H9 (cell line): ENCODE measurements around the gene ERF. TPM values are rescaled to one million over a fixed set of nuclear protein-coding genes. Genes with fewer than 3 reads are reported as not detected.
A peak's percentile ranks its signal among the peaks of the same experiment; 100 is the strongest.

Experiments
- DNase-seq: peaks from one replicate; pipeline ENCODE4 v3.0.0-alpha.2; 2017
- H2AFZ ChIP-seq: one replicate; pipeline ENCODE4 v1.6.1; 2013; ENCODE audit warnings: mild to moderate bottlenecking, low read length, control low read depth, moderate library complexity
- H2AK5ac ChIP-seq: 2 replicates; pipeline ENCODE4 v1.6.1; 2013; ENCODE audit warnings: low read length, control low read depth, mixed read lengths; ENCODE audit not compliant: insufficient read length
- H2BK120ac ChIP-seq: one replicate; pipeline ENCODE4 v1.6.1; 2013; ENCODE audit warnings: low read depth, mild to moderate bottlenecking, low read length, control low read depth, inconsistent platforms; ENCODE audit not compliant: poor library complexity, severe bottlenecking
- H2BK12ac ChIP-seq: 2 replicates; pipeline ENCODE4 v1.6.1; 2013; ENCODE audit warnings: low read length, control low read depth, mixed read lengths, low read depth; ENCODE audit not compliant: insufficient read length
- H2BK15ac ChIP-seq: 2 replicates; pipeline ENCODE4 v1.6.1; 2013; ENCODE audit warnings: low read depth, low read length, control low read depth
- H2BK20ac ChIP-seq: one replicate; pipeline ENCODE4 v1.6.1; 2013; ENCODE audit warnings: low read depth, mild to moderate bottlenecking, low read length, control low read depth, inconsistent platforms; ENCODE audit not compliant: poor library complexity, severe bottlenecking
- H2BK5ac ChIP-seq: 2 replicates; pipeline ENCODE4 v1.6.1; 2013; ENCODE audit warnings: low read length, control low read depth, mixed read lengths; ENCODE audit not compliant: insufficient read length
- H3K14ac ChIP-seq: 2 replicates; pipeline ENCODE4 v1.6.1; 2013; ENCODE audit warnings: low read length, control low read depth; ENCODE audit not compliant: insufficient read depth
- H3K18ac ChIP-seq: 2 replicates; pipeline ENCODE4 v1.6.1; 2013; ENCODE audit warnings: low read depth, mild to moderate bottlenecking, mixed read lengths, low read length, control low read depth; ENCODE audit not compliant: insufficient read length
- H3K23ac ChIP-seq: 2 replicates; pipeline ENCODE4 v1.6.1; 2013; ENCODE audit warnings: low read length, control low read depth, mixed read lengths, low read depth; ENCODE audit not compliant: insufficient read length
- H3K23me2 ChIP-seq: 2 replicates; pipeline ENCODE4 v1.6.1; 2013; ENCODE audit warnings: low read depth, mild to moderate bottlenecking, mixed read lengths, low read length, control low read depth; ENCODE audit not compliant: insufficient read length, poor library complexity, severe bottlenecking
- H3K27ac ChIP-seq: 2 replicates; pipeline ENCODE4 v1.5.1; 2013; ENCODE audit warnings: low read length, control low read depth, mixed read lengths, low read depth; ENCODE audit not compliant: insufficient read length
- H3K27me3 ChIP-seq: 2 replicates; pipeline ENCODE4 v1.6.1; 2013; ENCODE audit warnings: low read length, control low read depth, inconsistent platforms; ENCODE audit not compliant: insufficient read depth
- H3K4ac ChIP-seq: 2 replicates; pipeline ENCODE4 v1.6.1; 2013; ENCODE audit warnings: low read depth, mild to moderate bottlenecking, control low read depth, inconsistent platforms, low read length, moderate library complexity
- H3K4me1 ChIP-seq: 2 replicates; pipeline ENCODE4 v1.6.1; 2013; ENCODE audit warnings: low read length, control low read depth, inconsistent platforms; ENCODE audit not compliant: insufficient read depth
- H3K4me2 ChIP-seq: 2 replicates; pipeline ENCODE4 v1.6.1; 2013; ENCODE audit warnings: low read length, control low read depth, mixed read lengths; ENCODE audit not compliant: insufficient read length, insufficient read depth
- H3K56ac ChIP-seq: 2 replicates; pipeline ENCODE4 v1.6.1; 2013; ENCODE audit warnings: low read depth, mild to moderate bottlenecking, mixed read lengths, low read length, control low read depth; ENCODE audit not compliant: insufficient read length
- H3K79me1 ChIP-seq: 2 replicates; pipeline ENCODE4 v1.6.1; 2013; ENCODE audit warnings: low read depth, mild to moderate bottlenecking, moderate library complexity, low read length, control low read depth, inconsistent platforms; ENCODE audit not compliant: insufficient read depth, poor library complexity, severe bottlenecking
- H3K79me2 ChIP-seq: 2 replicates; pipeline ENCODE4 v1.6.1; 2013; ENCODE audit warnings: low read length, control low read depth, inconsistent platforms; ENCODE audit not compliant: insufficient read depth
- H3K9ac ChIP-seq: 2 replicates; pipeline ENCODE4 v1.6.1; 2013; ENCODE audit warnings: low read length, control low read depth, mixed read lengths; ENCODE audit not compliant: insufficient read length; ENCODE audit errors: extremely low read depth
- H3K9me3 ChIP-seq: one replicate; pipeline ENCODE4 v1.6.1; 2013; ENCODE audit warnings: low read depth, low read length, inconsistent platforms; ENCODE audit not compliant: control insufficient read depth
- H3T11ph ChIP-seq: one replicate; pipeline ENCODE4 v1.6.1; 2013; ENCODE audit warnings: mild to moderate bottlenecking, low read length, control low read depth, inconsistent platforms
- H4K20me1 ChIP-seq: one replicate; pipeline ENCODE4 v1.6.1; 2013; ENCODE audit not compliant: control insufficient read depth, insufficient read length, insufficient read depth
- H4K5ac ChIP-seq: 2 replicates; pipeline ENCODE4 v1.6.1; 2013; ENCODE audit warnings: low read depth, mild to moderate bottlenecking, mixed read lengths, low read length, control low read depth; ENCODE audit not compliant: insufficient read length
- H4K8ac ChIP-seq: replicated peaks from 2 replicates; pipeline ENCODE4 v1.6.1; 2013; ENCODE audit warnings: low read length, control low read depth, mixed read lengths, low read depth; ENCODE audit not compliant: insufficient read length
- H4K91ac ChIP-seq: 2 replicates; pipeline ENCODE4 v1.6.1; 2013; ENCODE audit warnings: low read depth, mild to moderate bottlenecking, moderate library complexity, mixed read lengths, low read length, control low read depth; ENCODE audit not compliant: insufficient read length
- H3K27ac Mint-ChIP-seq, 3 experiments: 2 replicates in 2 of 3; 3 replicates in 1 of 3; pipeline ENCODE4 v1.8.0; 2020 to 2021; ENCODE audit warnings: mixed read lengths in 3 of 3, mild to moderate bottlenecking in 1 of 3, moderate library complexity in 1 of 3
- H3K27me3 Mint-ChIP-seq: 2 replicates; pipeline ENCODE4 v1.8.0; 2021; ENCODE audit warnings: low read depth, mild to moderate bottlenecking, moderate library complexity, mixed read lengths
- H3K36me3 Mint-ChIP-seq, 3 experiments: 2 replicates in 2 of 3; 3 replicates in 1 of 3; pipeline ENCODE4 v1.8.0; 2020 to 2021; ENCODE audit warnings: low read depth in 3 of 3, mixed read lengths in 3 of 3; ENCODE audit not compliant: insufficient read depth in 1 of 3
- H3K4me1 Mint-ChIP-seq, 2 experiments: 2 replicates each; pipeline ENCODE4 v1.8.0; 2020; ENCODE audit warnings: mixed read lengths in 2 of 2
- H3K4me3 Mint-ChIP-seq, 2 experiments: 2 replicates in 1 of 2; 3 replicates in 1 of 2; pipeline ENCODE4 v1.8.0; 2020 to 2021; ENCODE audit warnings: mild to moderate bottlenecking in 2 of 2, mixed read lengths in 2 of 2, moderate library complexity in 1 of 2
- H3K9me3 Mint-ChIP-seq, 2 experiments: 2 replicates in 1 of 2; 3 replicates in 1 of 2; pipeline ENCODE4 v1.8.0; 2020; ENCODE audit warnings: mild to moderate bottlenecking in 2 of 2, mixed read lengths in 2 of 2, moderate library complexity in 1 of 2
- WGBS: extraction: QIAGEN DNeasy Blood & Tissue Kit; methylation state at CpG from one replicate; pipeline ENCODE4 v1.1.7; 2013; ENCODE audit warnings: missing lambda C conversion rate, low lambda C conversion rate, mixed read lengths; ENCODE audit not compliant: insufficient read length; ENCODE audit errors: extremely low coverage; 5-methylcytosine and 5-hydroxymethylcytosine counted together
- total RNA-seq: library from RNA; stranded (reverse); gene quantifications from 2 replicates; pipeline ENCODE4 v1.2.1, GENCODE V29; 2021
- TF ChIP-seq, protein P1 (sequence below): fragments of 200-600 bp; sonication (generic); conservative IDR thresholded peaks from 3 replicates; pipeline ENCODE4 v1.8.0; 2021; ENCODE audit warnings: antibody characterized with exemption, mild to moderate bottlenecking

The ERF gene
- total RNA-seq, 1 experiment from 2014 or later: 126 TPM

DNA sequence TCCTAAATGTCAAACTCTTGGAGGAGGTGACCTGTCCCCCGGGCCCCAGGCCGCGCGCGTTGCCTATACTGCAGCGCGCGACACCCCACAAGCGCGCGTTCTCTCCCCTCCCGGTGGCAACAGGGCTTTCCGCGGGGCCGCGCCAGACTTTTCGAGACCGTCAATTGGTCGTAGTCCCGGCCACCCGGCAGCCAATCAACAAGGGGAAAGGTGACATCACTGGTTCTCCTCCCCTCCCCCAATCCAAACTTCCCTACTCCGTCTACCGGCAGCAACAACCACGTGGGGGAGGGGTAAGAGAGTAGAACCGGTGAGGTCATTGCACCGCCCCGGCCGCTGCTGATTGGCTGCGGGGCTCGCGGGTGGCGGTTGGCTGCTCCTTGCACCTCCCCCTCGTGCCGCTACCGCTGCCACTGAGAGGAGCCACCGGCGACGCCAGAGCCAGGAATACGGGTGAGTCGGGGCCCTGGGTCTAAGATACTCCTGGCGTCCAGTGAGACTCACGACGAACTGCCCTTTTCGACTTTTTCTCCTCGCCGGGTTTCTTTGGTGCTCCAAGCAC, 13.3 kb upstream of the ERF start:
- H4K8ac ChIP-seq: no peak overlapping the region
- WGBS: no CpG with 5 or more reads among the region's 46 CpGs
- H4K5ac ChIP-seq: no peak overlapping the region
- H3K27ac ChIP-seq: no peak overlapping the region
- no peak overlapping the region for H3K4me3 Mint-ChIP-seq
- peak overlapping the region; percentile 89 for H2BK120ac ChIP-seq
- no peaks in the 10 kb centered on the region for H4K20me1 ChIP-seq
- peaks cover 7% of the 10 kb centered on the region for H3K27me3 Mint-ChIP-seq
- H2BK12ac ChIP-seq: no peak overlapping the region
- peak overlapping the region; percentile 99 for H3K14ac ChIP-seq
- H2AFZ ChIP-seq: no peak overlapping the region
- peaks cover 1 to 3% (median 2%) of the 10 kb centered on the region in 3 experiments; a peak in 4 of 7 replicates for H3K36me3 Mint-ChIP-seq
- peaks cover 9% of the 10 kb centered on the region for H3K23me2 ChIP-seq
- no peak overlapping the region for H2AK5ac ChIP-seq
- H3K56ac ChIP-seq: no peak overlapping the region
- no peaks in the 10 kb centered on the region for H3K9me3 ChIP-seq
- peak; percentile 99 for DNase-seq
- peak overlapping the region; percentile 68 for H2BK5ac ChIP-seq
- H3K79me1 ChIP-seq: no peaks in the 10 kb centered on the region
- H3K4me2 ChIP-seq: peak overlapping the region; percentile 94
- peak overlapping the region; percentile 61 for H3T11ph ChIP-seq
- no peak overlapping the region for H2BK20ac ChIP-seq
- no peak overlapping the region; the same call in 1 of the 2 replicates for H3K4ac ChIP-seq
- no peak overlapping the region for H3K23ac ChIP-seq
- H3K4me1 ChIP-seq: no peaks in the 10 kb centered on the region; the same call in 1 of the 2 replicates
- H3K27ac Mint-ChIP-seq: no peak overlapping the region; a peak in 2 of 7 replicates
- peak overlapping the region; percentile 84 for H3K9ac ChIP-seq
- H3K18ac ChIP-seq: peak overlapping the region; percentile 98
- no peaks in the 10 kb centered on the region for H3K27me3 ChIP-seq
- H3K4me1 Mint-ChIP-seq: peaks cover 20 to 25% of the 10 kb centered on the region in 2 experiments
- H3K79me2 ChIP-seq: no peaks in the 10 kb centered on the region
- no peaks in the 10 kb centered on the region; a peak in 1 of 5 replicates for H3K9me3 Mint-ChIP-seq
- H2BK15ac ChIP-seq: no peak overlapping the region
- no peak overlapping the region for H4K91ac ChIP-seq
- TF ChIP-seq, protein P1, sequence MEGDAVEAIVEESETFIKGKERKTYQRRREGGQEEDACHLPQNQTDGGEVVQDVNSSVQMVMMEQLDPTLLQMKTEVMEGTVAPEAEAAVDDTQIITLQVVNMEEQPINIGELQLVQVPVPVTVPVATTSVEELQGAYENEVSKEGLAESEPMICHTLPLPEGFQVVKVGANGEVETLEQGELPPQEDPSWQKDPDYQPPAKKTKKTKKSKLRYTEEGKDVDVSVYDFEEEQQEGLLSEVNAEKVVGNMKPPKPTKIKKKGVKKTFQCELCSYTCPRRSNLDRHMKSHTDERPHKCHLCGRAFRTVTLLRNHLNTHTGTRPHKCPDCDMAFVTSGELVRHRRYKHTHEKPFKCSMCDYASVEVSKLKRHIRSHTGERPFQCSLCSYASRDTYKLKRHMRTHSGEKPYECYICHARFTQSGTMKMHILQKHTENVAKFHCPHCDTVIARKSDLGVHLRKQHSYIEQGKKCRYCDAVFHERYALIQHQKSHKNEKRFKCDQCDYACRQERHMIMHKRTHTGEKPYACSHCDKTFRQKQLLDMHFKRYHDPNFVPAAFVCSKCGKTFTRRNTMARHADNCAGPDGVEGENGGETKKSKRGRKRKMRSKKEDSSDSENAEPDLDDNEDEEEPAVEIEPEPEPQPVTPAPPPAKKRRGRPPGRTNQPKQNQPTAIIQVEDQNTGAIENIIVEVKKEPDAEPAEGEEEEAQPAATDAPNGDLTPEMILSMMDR: no peak
